H1 (cell line): Measurements from ENCODE around the gene KDM5A. TPM values are rescaled to one million over a fixed set of nuclear protein-coding genes. Genes with fewer than 3 reads are reported as not detected.

Source experiments
- CTCF ChIA-PET: fragments of 300-600 bp; sonication (Branson Sonifier 250); formaldehyde crosslinking; loops from one replicate; lab custom pipeline; 2021; ENCODE audit not compliant: partially characterized antibody; lab: Charles Lee
- POLR2A ChIA-PET: fragments of 300-600 bp; sonication (Branson Sonifier 250); formaldehyde crosslinking; loops from one replicate; lab custom pipeline; 2021; ENCODE audit warnings: inconsistent platforms; ENCODE audit not compliant: partially characterized antibody; lab: Charles Lee
- DNase-seq, 2 experiments: peaks; one replicate each; pipeline versions ENCODE4 v3.0.0 to v3.0.0-alpha.2; 2010 to 2022; ENCODE audit warnings: low spot score in 2 of 2, low read depth in 1 of 2, mixed read lengths in 1 of 2
- FAIRE-seq: peaks from 2 replicates; lab custom pipeline; 2011; peaks lifted over from hg19 to GRCh38; lab: Jason Lieb, UNC
- H2AFZ ChIP-seq: 2 replicates; pipeline ENCODE4 v1.8.1; 2012; ENCODE audit warnings: low read length, inconsistent platforms
- H2AK5ac ChIP-seq: 2 replicates; pipeline ENCODE4 v1.6.1; 2013; ENCODE audit warnings: low read depth, low read length
- H2BK120ac ChIP-seq: replicated peaks from 2 replicates; pipeline ENCODE3; 2013; ENCODE audit warnings: low read depth, low read length, inconsistent platforms
- H2BK12ac ChIP-seq: 2 replicates; pipeline ENCODE4 v1.6.1; 2013; ENCODE audit warnings: low read depth, low read length
- H2BK15ac ChIP-seq: 2 replicates; pipeline ENCODE4 v1.6.1; 2013; ENCODE audit warnings: low read length
- H2BK20ac ChIP-seq: 2 replicates; pipeline ENCODE4 v1.6.1; 2013; ENCODE audit warnings: low read length
- H2BK5ac ChIP-seq: 2 replicates; pipeline ENCODE4 v1.6.1; 2013; ENCODE audit warnings: low read depth, low read length
- H3K14ac ChIP-seq: 2 replicates; pipeline ENCODE4 v1.6.1; 2013; ENCODE audit warnings: inconsistent platforms; ENCODE audit not compliant: insufficient read length
- H3K18ac ChIP-seq: 2 replicates; pipeline ENCODE4 v1.6.1; 2013; ENCODE audit warnings: low read length; ENCODE audit errors: extremely low read depth
- H3K23ac ChIP-seq: 2 replicates; pipeline ENCODE4 v1.6.1; 2013; ENCODE audit warnings: inconsistent platforms; ENCODE audit not compliant: insufficient read length
- H3K23me2 ChIP-seq: 2 replicates; pipeline ENCODE4 v1.6.1; 2013; ENCODE audit warnings: low read depth, low read length
- H3K27ac ChIP-seq: 2 replicates; pipeline ENCODE4 v1.6.1; 2011; ENCODE audit warnings: low read depth, low read length, inconsistent platforms
- H3K27me3 ChIP-seq, 4 experiments: replicated peaks in 1 of 4; 1 replicate in 1 of 4; 2 replicates in 3 of 4; pipeline versions ENCODE4 v1.6.1 to v1.8.1; 2011 to 2013; ENCODE audit warnings: low read length in 3 of 4, mild to moderate bottlenecking in 3 of 4, inconsistent platforms in 2 of 4, mixed read lengths in 2 of 4, moderate library complexity in 1 of 4; ENCODE audit not compliant: control insufficient read depth in 3 of 4, insufficient read depth in 3 of 4; ENCODE audit errors: extremely low read depth in 1 of 4
- H3K36me3 ChIP-seq, 4 experiments: 2 replicates each; pipeline versions ENCODE4 v1.6.1 to v1.8.1; 2011 to 2013; ENCODE audit warnings: mild to moderate bottlenecking in 4 of 4, low read length in 3 of 4, moderate library complexity in 2 of 4, control low read depth in 1 of 4, inconsistent platforms in 1 of 4; ENCODE audit not compliant: insufficient read depth in 4 of 4, control insufficient read depth in 2 of 4
- H3K4ac ChIP-seq: replicated peaks from 2 replicates; pipeline ENCODE3; 2013; ENCODE audit warnings: low read length, low read depth, mixed read lengths, inconsistent platforms; ENCODE audit not compliant: insufficient read length
- H3K4me1 ChIP-seq, 4 experiments: replicated peaks in 1 of 4; 1 replicate in 1 of 4; 2 replicates in 3 of 4; pipeline versions ENCODE4 v1.6.1 to v1.8.1; 2011 to 2013; ENCODE audit warnings: low read length in 3 of 4, inconsistent platforms in 2 of 4, mixed read lengths in 1 of 4; ENCODE audit not compliant: insufficient read depth in 4 of 4, control insufficient read depth in 3 of 4
- H3K4me2 ChIP-seq, 2 experiments: 2 replicates each; pipeline versions ENCODE4 v1.6.1 to v1.8.1; 2011 to 2013; ENCODE audit warnings: low read depth in 2 of 2, low read length in 2 of 2, control low read depth in 1 of 2, inconsistent platforms in 1 of 2, mild to moderate bottlenecking in 1 of 2; ENCODE audit not compliant: insufficient read depth in 1 of 2
- H3K4me3 ChIP-seq, 4 experiments: fragments of 200-600, 300-600 bp in 1 of 4; sonication (generic), shearing (Covaris generic), sonication (Bioruptor Twin) in 1 of 4; 2 replicates each; pipeline versions ENCODE4 v1.5.1 to v1.8.1; 2011 to 2016; ENCODE audit warnings: low read length in 4 of 4, low read depth in 3 of 4, control low read depth in 2 of 4, inconsistent platforms in 2 of 4, mild to moderate bottlenecking in 2 of 4, mixed read lengths in 1 of 4, moderate library complexity in 1 of 4; ENCODE audit not compliant: insufficient read depth in 2 of 4; ENCODE audit errors: extremely low read depth in 1 of 4
- H3K56ac ChIP-seq: replicated peaks from 2 replicates; pipeline ENCODE3; 2013; ENCODE audit warnings: low read depth, mild to moderate bottlenecking, mixed read lengths, low read length, inconsistent platforms; ENCODE audit not compliant: insufficient read length
- H3K79me1 ChIP-seq: 2 replicates; pipeline ENCODE4 v1.6.1; 2013; ENCODE audit warnings: low read depth, low read length, control low read depth
- H3K79me2 ChIP-seq, 2 experiments: 2 replicates each; pipeline versions ENCODE4 v1.6.1 to v1.8.1; 2012 to 2013; ENCODE audit warnings: low read length in 2 of 2, mild to moderate bottlenecking in 2 of 2, inconsistent platforms in 1 of 2; ENCODE audit not compliant: insufficient read depth in 2 of 2, control insufficient read depth in 1 of 2
- H3K9ac ChIP-seq, 4 experiments: replicated peaks in 1 of 4; 1 replicate in 1 of 4; 2 replicates in 3 of 4; pipeline versions ENCODE4 v1.6.1 to v1.8.1; 2011 to 2013; ENCODE audit warnings: low read depth in 3 of 4, low read length in 3 of 4, control low read depth in 2 of 4, mild to moderate bottlenecking in 2 of 4, moderate library complexity in 2 of 4, inconsistent platforms in 1 of 4; ENCODE audit errors: extremely low read depth in 1 of 4
- H3K9me3 ChIP-seq, 2 experiments: 2 replicates each; pipeline versions ENCODE4 v1.6.1 to v1.8.1; 2012 to 2013; ENCODE audit warnings: mild to moderate bottlenecking in 2 of 2, moderate library complexity in 2 of 2, control low read depth in 1 of 2, inconsistent platforms in 1 of 2, low read depth in 1 of 2, low read length in 1 of 2, mixed read lengths in 1 of 2; ENCODE audit not compliant: insufficient read depth in 2 of 2
- H4K20me1 ChIP-seq, 2 experiments: replicated peaks in 1 of 2; 2 replicates each; pipeline versions ENCODE3 to v1.8.1; 2011 to 2013; ENCODE audit warnings: inconsistent platforms in 2 of 2, low read length in 2 of 2, mild to moderate bottlenecking in 1 of 2; ENCODE audit not compliant: insufficient read depth in 2 of 2, control insufficient read depth in 1 of 2
- H4K5ac ChIP-seq: 2 replicates; pipeline ENCODE4 v1.6.1; 2013; ENCODE audit warnings: low read length, low read depth, mixed read lengths, inconsistent platforms; ENCODE audit not compliant: insufficient read length
- H4K8ac ChIP-seq: 2 replicates; pipeline ENCODE4 v1.8.0; 2013; ENCODE audit warnings: mild to moderate bottlenecking, moderate library complexity, low read length, inconsistent platforms; ENCODE audit not compliant: insufficient read depth; ENCODE audit errors: extremely low read depth
- H4K91ac ChIP-seq: replicated peaks from 2 replicates; pipeline ENCODE3; 2013; ENCODE audit warnings: low read length, mixed read lengths, inconsistent platforms; ENCODE audit not compliant: insufficient read length
- ATF3 ChIP-seq: IDR thresholded peaks from 2 replicates; pipeline ENCODE4 v1.6.1; 2011; ENCODE audit warnings: low read depth, mild to moderate bottlenecking, low read length; ENCODE audit not compliant: insufficient read depth
- BRCA1 ChIP-seq: IDR thresholded peaks from 2 replicates; pipeline ENCODE4 v1.6.1; 2012; ENCODE audit warnings: low read depth, low read length, improper control_type of control experiment
- KDM5A ChIP-seq: fragments of 200-600 bp; IDR thresholded peaks from 2 replicates; pipeline ENCODE4 v1.7.1; 2012; ENCODE audit warnings: mild to moderate bottlenecking, low read length, inconsistent platforms, mixed read lengths
- NRF1 ChIP-seq: IDR thresholded peaks from 2 replicates; pipeline ENCODE4 v1.6.1; 2011; ENCODE audit warnings: mild to moderate bottlenecking, low read depth, low read length, improper control_type of control experiment
- RFX5 ChIP-seq: IDR thresholded peaks from 2 replicates; pipeline ENCODE4 v1.6.1; 2011; ENCODE audit warnings: low read depth, low read length, improper control_type of control experiment, borderline replicate concordance
- SAP30 ChIP-seq: fragments of 300-600 bp; sonication (generic); IDR thresholded peaks from 2 replicates; pipeline ENCODE4 v1.7.1; 2012; ENCODE audit warnings: low read length, moderate library complexity, mild to moderate bottlenecking, inconsistent platforms; ENCODE audit not compliant: insufficient read depth, insufficient replicate concordance
- SP1 ChIP-seq: IDR thresholded peaks from 2 replicates; pipeline ENCODE4 v1.6.1; 2011; ENCODE audit warnings: low read depth, low read length
- WGBS, 2 experiments: shearing (Covaris generic) in 1 of 2; methylation state at CpG; one replicate each; pipeline versions ENCODE4 v1.1.6 to v1.1.7; 2013 to 2015; ENCODE audit warnings: low lambda C conversion rate in 2 of 2, mixed read lengths in 2 of 2, inconsistent platforms in 1 of 2, low coverage in 1 of 2, missing lambda C conversion rate in 1 of 2; ENCODE audit not compliant: insufficient replicate concordance in 2 of 2, insufficient coverage in 1 of 2, insufficient read length in 1 of 2; ENCODE audit errors: extremely low coverage in 1 of 2, missing lambda C conversion rate in 1 of 2; 5-methylcytosine and 5-hydroxymethylcytosine counted together
- polyA plus RNA-seq, 7 experiments: library from polyadenylated mRNA; depleted of rRNA in 3 of 7; stranded (reverse) in 5 of 7; unstranded in 2 of 7; fragments of >200 nt in 5 of 7; fragments of 200-250 nt in 2 of 7; gene quantifications; 1 replicate in 5 of 7; 2 replicates in 1 of 7; 4 replicates in 1 of 7; pipeline versions ENCODE4 v1.2.1 to v1.2.3, GENCODE V29; 2011 to 2013; ENCODE audit warnings: missing spikeins in 2 of 7, mixed read lengths in 2 of 7
- total RNA-seq: library from RNA; stranded (reverse); fragmentation: NEBNext Ultra II Directional; extraction: Animal tissue kit (Norgen Biotek cat#: 25700); gene quantifications from 2 replicates; pipeline ENCODE4 v1.2.1, GENCODE V29; 2021
- TF ChIP-seq, protein P1 (sequence below), 3 experiments: IDR thresholded peaks; 1 replicate in 2 of 3; 2 replicates in 1 of 3; pipeline versions ENCODE4 v1.5.1 to v1.6.1; 2011; ENCODE audit warnings: low read length in 3 of 3, mild to moderate bottlenecking in 3 of 3, inconsistent platforms in 2 of 3, low read depth in 1 of 3, moderate library complexity in 1 of 3; ENCODE audit not compliant: insufficient read depth in 1 of 3; ENCODE audit errors: control extremely low read depth in 1 of 3

Gene KDM5A
- total and polyA plus RNA-seq, 2 of the 8 experiments (the other 6 are each of a cell fraction or from before 2014, with no cell fraction given) = 6.3 to 36.9 TPM

- Histone ChIP-seq H3K9me3 (peaks cover 8 to 13% of the 10 kb centered on the region in 2 experiments), H3K9ac (no peak overlapping the region), H3K14ac (no peak overlapping the region), H2BK12ac (no peak overlapping the region), H3K18ac (no peak overlapping the region; the same call in 1 of the 2 replicates), H4K20me1 (no peaks in the 10 kb centered on the region), H3K4me1 (peaks cover 0 to 14% (median 5%) of the 10 kb centered on the region in 4 experiments; a peak in 5 of 7 replicates), H3K4me3 (no peak overlapping the region), H2BK15ac (no peak overlapping the region), H3K27ac (no peak overlapping the region), H2BK120ac (no peak overlapping the region), H2BK5ac (no peak overlapping the region), H3K79me1 (no peaks in the 10 kb centered on the region), H3K27me3 (peaks cover 0 to 2% (median 0%) of the 10 kb centered on the region in 4 experiments; a peak in 2 of 7 replicates), H3K56ac (no peak overlapping the region), H3K23me2 (no peaks in the 10 kb centered on the region), H2BK20ac (no peak overlapping the region), H3K36me3 (no peaks in the 10 kb centered on the region), H2AK5ac (no peak overlapping the region), H3K79me2 (no peaks in the 10 kb centered on the region), H4K5ac (no peak overlapping the region), H4K91ac (no peak overlapping the region), H4K8ac (no peak overlapping the region; the same call in 1 of the 2 replicates), H3K4me2 (no peak overlapping the region), H3K4ac (no peak overlapping the region), H3K23ac (no peak overlapping the region), H2AFZ (0 out of 2 replicates have a peak overlapping the region, but pooled peaks have one; percentile 12)
- FAIRE-seq (no peak), DNase-seq (no peak)
- WGBS, 2 experiments = 71% methylated on average over 19 of the region's 19 CpGs; no CpG with 5 or more reads in 1 of the 2 experiments
- POLR2A ChIA-PET = interaction anchor here (0.6 to 1.0 kb wide), 2 partner anchors 35 to 1692 kb away, joined by 3 read pairs; no protein-coding TSS in a partner anchor
- CTCF ChIA-PET = interaction anchor here (0.8 to 8.6 kb wide), 7 partner anchors 9 to 79 kb away, joined by 3 to 101 read pairs (median 5); no protein-coding TSS in a partner anchor
- no peak for TF ChIP-seq ATF3
- TF ChIP-seq KDM5A = no peak
- TF ChIP-seq RFX5 = no peak
- TF ChIP-seq, protein P1, sequence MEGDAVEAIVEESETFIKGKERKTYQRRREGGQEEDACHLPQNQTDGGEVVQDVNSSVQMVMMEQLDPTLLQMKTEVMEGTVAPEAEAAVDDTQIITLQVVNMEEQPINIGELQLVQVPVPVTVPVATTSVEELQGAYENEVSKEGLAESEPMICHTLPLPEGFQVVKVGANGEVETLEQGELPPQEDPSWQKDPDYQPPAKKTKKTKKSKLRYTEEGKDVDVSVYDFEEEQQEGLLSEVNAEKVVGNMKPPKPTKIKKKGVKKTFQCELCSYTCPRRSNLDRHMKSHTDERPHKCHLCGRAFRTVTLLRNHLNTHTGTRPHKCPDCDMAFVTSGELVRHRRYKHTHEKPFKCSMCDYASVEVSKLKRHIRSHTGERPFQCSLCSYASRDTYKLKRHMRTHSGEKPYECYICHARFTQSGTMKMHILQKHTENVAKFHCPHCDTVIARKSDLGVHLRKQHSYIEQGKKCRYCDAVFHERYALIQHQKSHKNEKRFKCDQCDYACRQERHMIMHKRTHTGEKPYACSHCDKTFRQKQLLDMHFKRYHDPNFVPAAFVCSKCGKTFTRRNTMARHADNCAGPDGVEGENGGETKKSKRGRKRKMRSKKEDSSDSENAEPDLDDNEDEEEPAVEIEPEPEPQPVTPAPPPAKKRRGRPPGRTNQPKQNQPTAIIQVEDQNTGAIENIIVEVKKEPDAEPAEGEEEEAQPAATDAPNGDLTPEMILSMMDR (IDR thresholded peaks at IDR 0.05; ENCODE audit: control extremely low read depth in 1 of 3, insufficient read depth in 1 of 3, low read depth in 1 of 3, low read length in 3 of 3) = no peak
- no peak for TF ChIP-seq NRF1
- no peak for TF ChIP-seq BRCA1
- no peak for TF ChIP-seq SP1
- TF ChIP-seq SAP30 = no peak
These were observed 156.1 kb downstream of the KDM5A start for GRCh38 chr12:232731-233614.
